Measurements from ENCODE around the gene SYTL5. TPM values are rescaled to one million over a fixed set of nuclear protein-coding genes. Genes with fewer than 3 reads are reported as not detected.

SYTL5 gene
- total RNA-seq, 1 experiment from 2014 or later: 0.47 TPM

DNA sequence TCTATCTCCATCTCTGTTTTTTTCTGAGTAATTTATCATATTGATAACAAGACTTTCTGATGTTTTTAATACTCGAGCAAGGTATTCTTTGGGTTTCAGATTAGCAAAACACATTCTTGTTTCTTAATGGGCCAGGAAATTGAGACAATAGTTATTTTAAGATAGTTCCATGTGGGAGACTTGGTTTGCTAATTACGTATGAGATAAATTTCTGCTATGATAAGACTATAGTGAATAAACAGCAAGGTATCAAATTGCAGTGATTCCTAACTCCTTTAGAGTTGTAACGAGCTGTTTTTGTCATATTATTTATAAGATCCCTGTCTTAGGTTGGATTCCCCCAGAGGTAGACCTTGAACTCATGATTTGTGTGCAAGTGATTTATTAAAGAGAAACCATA is 38.3 kb downstream of the SYTL5 start:
- Mint-ChIP-seq H3K4me1 (ENCODE audit: low read depth, unreplicated experiment) (no peaks in the 10 kb centered on the region), H3K4me3 (ENCODE audit: low read depth, unreplicated experiment) (no peak overlapping the region), H3K9me3 (ENCODE audit: low read depth, unreplicated experiment) (no peaks in the 10 kb centered on the region), H3K27ac (ENCODE audit: unreplicated experiment) (no peak overlapping the region), H3K36me3 (ENCODE audit: insufficient read depth, unreplicated experiment) (no peaks in the 10 kb centered on the region), H3K27me3 (ENCODE audit: unreplicated experiment) (no peaks in the 10 kb centered on the region)
- DNase-seq: no peak
- CTCF ChIA-PET: no interaction called here
- intact Hi-C loops (cut with micrococcal nuclease; ENCODE audit: unreplicated experiment): no loop called here
- TF ChIP-seq, protein P1, sequence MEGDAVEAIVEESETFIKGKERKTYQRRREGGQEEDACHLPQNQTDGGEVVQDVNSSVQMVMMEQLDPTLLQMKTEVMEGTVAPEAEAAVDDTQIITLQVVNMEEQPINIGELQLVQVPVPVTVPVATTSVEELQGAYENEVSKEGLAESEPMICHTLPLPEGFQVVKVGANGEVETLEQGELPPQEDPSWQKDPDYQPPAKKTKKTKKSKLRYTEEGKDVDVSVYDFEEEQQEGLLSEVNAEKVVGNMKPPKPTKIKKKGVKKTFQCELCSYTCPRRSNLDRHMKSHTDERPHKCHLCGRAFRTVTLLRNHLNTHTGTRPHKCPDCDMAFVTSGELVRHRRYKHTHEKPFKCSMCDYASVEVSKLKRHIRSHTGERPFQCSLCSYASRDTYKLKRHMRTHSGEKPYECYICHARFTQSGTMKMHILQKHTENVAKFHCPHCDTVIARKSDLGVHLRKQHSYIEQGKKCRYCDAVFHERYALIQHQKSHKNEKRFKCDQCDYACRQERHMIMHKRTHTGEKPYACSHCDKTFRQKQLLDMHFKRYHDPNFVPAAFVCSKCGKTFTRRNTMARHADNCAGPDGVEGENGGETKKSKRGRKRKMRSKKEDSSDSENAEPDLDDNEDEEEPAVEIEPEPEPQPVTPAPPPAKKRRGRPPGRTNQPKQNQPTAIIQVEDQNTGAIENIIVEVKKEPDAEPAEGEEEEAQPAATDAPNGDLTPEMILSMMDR (IDR thresholded peaks at IDR 0.05; ENCODE audit: unreplicated experiment): no peak
- no TSS peak for BruUV-seq (replicated peaks)

DNA sequence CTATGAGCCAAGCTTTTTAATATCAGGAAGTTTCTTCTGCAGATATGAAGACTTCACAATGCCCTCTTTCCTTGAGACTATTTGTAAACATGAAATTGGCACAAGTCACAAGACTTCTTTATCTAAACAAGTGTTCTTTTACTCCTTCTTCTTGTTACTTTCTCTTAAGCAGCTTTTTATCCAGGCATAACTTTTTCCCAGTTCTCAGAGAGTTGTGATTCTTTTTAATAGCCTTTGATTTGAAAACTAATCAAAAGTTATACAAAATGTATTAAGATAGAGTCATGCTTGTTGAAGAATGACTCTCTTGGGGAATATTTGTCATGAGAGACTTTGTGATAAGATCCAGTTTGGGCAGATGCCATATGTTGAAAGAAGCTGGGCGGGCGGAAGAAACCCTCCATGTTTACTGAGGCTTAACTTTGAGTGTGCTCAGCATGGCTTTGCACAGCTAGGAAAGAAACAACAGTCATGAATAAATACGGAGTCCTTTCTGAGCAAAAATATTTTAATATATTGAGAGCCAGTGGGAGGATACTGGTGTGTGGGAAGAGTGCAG is 39.3 kb downstream of the SYTL5 start:
- DNase-seq: no peak

DNA sequence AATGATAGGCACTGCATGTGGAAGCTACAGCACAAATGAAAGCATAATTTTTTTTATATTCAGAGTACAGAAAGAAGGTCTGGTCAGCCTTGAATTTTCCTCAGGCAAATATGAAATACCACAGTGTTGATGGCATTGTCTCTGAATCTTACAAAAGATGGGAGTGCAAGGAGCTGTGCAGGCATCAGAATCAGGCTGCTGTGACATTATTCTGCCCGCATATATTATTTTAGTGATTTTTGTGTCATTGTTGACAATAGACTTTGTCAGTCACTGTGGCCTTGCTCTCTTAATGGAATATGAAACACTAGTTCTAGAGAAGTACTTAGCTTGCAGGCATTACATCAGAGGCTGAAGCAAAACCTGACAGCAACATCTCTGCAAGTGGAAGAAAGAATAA is 42.5 kb downstream of the SYTL5 start:
- DNase-seq: no peak
- intact Hi-C loops (cut with micrococcal nuclease; ENCODE audit: unreplicated experiment): no loop called here
- CTCF ChIA-PET: interaction anchor here (1.6 kb wide), 1 partner anchor 118 kb away, joined by 3 read pairs; no protein-coding TSS in a partner anchor
- H3K9me3 Mint-ChIP-seq (ENCODE audit: low read depth, unreplicated experiment): no peaks in the 10 kb centered on the region
- no peaks in the 10 kb centered on the region for H3K27me3 Mint-ChIP-seq (ENCODE audit: unreplicated experiment)
- H3K36me3 Mint-ChIP-seq (ENCODE audit: insufficient read depth, unreplicated experiment): no peaks in the 10 kb centered on the region
- no peak overlapping the region for H3K4me3 Mint-ChIP-seq (ENCODE audit: low read depth, unreplicated experiment)
- no peak overlapping the region for H3K27ac Mint-ChIP-seq (ENCODE audit: unreplicated experiment)
- TF ChIP-seq, protein P1 (IDR thresholded peaks at IDR 0.05; ENCODE audit: unreplicated experiment): no peak
- BruUV-seq (replicated peaks): no TSS peak
- no peaks in the 10 kb centered on the region for H3K4me1 Mint-ChIP-seq (ENCODE audit: low read depth, unreplicated experiment)

More for the DNA sequence above, 39.3 kb downstream of the SYTL5 start:
- H3K27me3 Mint-ChIP-seq (ENCODE audit: unreplicated experiment): no peaks in the 10 kb centered on the region
- no peak overlapping the region for H3K4me3 Mint-ChIP-seq (ENCODE audit: low read depth, unreplicated experiment)
- no peaks in the 10 kb centered on the region for H3K4me1 Mint-ChIP-seq (ENCODE audit: low read depth, unreplicated experiment)
- H3K9me3 Mint-ChIP-seq (ENCODE audit: low read depth, unreplicated experiment): no peaks in the 10 kb centered on the region
- CTCF ChIA-PET: no interaction called here
- no TSS peak for BruUV-seq (replicated peaks)
- TF ChIP-seq, protein P1 (IDR thresholded peaks at IDR 0.05; ENCODE audit: unreplicated experiment): no peak
- intact Hi-C loops (cut with micrococcal nuclease; ENCODE audit: unreplicated experiment): no loop called here
- H3K27ac Mint-ChIP-seq (ENCODE audit: unreplicated experiment): no peak overlapping the region
- no peaks in the 10 kb centered on the region for H3K36me3 Mint-ChIP-seq (ENCODE audit: insufficient read depth, unreplicated experiment)

DNA sequence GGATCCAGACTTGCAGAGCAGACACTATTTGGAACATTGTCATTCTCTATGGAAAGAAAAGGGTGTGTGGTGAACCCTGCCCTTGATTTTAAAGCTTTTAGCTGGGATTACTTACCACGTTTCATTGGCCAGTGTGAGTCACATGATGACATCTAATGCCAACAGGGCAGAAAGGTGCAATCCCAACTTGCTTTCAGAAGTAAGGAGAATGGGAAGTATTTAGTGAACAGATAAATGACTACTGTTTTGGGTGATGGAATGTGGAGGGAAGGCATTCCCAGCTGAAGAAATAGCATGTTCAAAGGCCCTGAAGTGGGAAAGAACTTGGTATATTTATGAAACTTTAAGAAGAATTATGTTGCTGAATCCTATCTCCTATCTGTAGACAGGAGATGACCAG is 44.5 kb downstream of the SYTL5 start:
- intact Hi-C loops (cut with micrococcal nuclease; ENCODE audit: unreplicated experiment): no loop called here
- Mint-ChIP-seq H3K4me3 (ENCODE audit: low read depth, unreplicated experiment) (no peak overlapping the region), H3K27ac (ENCODE audit: unreplicated experiment) (no peak overlapping the region), H3K9me3 (ENCODE audit: low read depth, unreplicated experiment) (no peaks in the 10 kb centered on the region), H3K4me1 (ENCODE audit: low read depth, unreplicated experiment) (no peaks in the 10 kb centered on the region), H3K27me3 (ENCODE audit: unreplicated experiment) (no peaks in the 10 kb centered on the region), H3K36me3 (ENCODE audit: insufficient read depth, unreplicated experiment) (no peaks in the 10 kb centered on the region)
- TF ChIP-seq, protein P1 (IDR thresholded peaks at IDR 0.05; ENCODE audit: unreplicated experiment): no peak
- no TSS peak for BruUV-seq (replicated peaks)
- no peak for DNase-seq
- CTCF ChIA-PET: no interaction called here

Measured in Calu3 (cell line).